BJ (cell line): ENCODE measurements around the gene UQCRHL. TPM values are rescaled to one million over a fixed set of nuclear protein-coding genes. Genes with fewer than 3 reads are reported as not detected.

Experiments used
- CTCF ChIA-PET: fragments of 350-600 bp; formaldehyde crosslinking; extraction: SDS; loops from one replicate; lab custom pipeline; 2021; ENCODE audit warnings: antibody characterized with exemption, inconsistent platforms; lab: Yijun Ruan, JAX
- POLR2A ChIA-PET: fragments of 300-600 bp; sonication (Branson Sonifier 250); formaldehyde crosslinking; extraction: SDS; loops from one replicate; lab custom pipeline; 2021; ENCODE audit warnings: antibody characterized with exemption; lab: Charles Lee
- DNase-seq: peaks from one replicate; pipeline ENCODE4 v3.0.0-alpha.2; 2011; ENCODE audit warnings: low read depth
- H3K27me3 ChIP-seq: 2 replicates; pipeline ENCODE4 v1.6.0; 2011; ENCODE audit warnings: low read length; ENCODE audit not compliant: control insufficient read depth, insufficient read depth
- H3K36me3 ChIP-seq: 2 replicates; pipeline ENCODE4 v1.5.1; 2011; ENCODE audit warnings: low read length; ENCODE audit not compliant: control insufficient read depth, insufficient read depth
- H3K4me3 ChIP-seq: 2 replicates; pipeline ENCODE4 v1.5.1; 2011; ENCODE audit warnings: low read depth, mild to moderate bottlenecking, control low read depth, low read length
- CTCF ChIP-seq: IDR thresholded peaks from 2 replicates; pipeline ENCODE4 v1.5.1; 2011; ENCODE audit warnings: low read depth, mild to moderate bottlenecking, control low read depth, inconsistent platforms, low read length, moderate library complexity; ENCODE audit not compliant: insufficient read depth
- polyA plus RNA-seq: library from polyadenylated mRNA; depleted of rRNA; stranded (reverse); fragments of >200 nt; gene quantifications from 2 replicates; pipeline ENCODE4 v1.2.3, GENCODE V29; 2011

The UQCRHL gene
- polyA plus RNA-seq, 1 experiment = 0.56 TPM

DNA sequence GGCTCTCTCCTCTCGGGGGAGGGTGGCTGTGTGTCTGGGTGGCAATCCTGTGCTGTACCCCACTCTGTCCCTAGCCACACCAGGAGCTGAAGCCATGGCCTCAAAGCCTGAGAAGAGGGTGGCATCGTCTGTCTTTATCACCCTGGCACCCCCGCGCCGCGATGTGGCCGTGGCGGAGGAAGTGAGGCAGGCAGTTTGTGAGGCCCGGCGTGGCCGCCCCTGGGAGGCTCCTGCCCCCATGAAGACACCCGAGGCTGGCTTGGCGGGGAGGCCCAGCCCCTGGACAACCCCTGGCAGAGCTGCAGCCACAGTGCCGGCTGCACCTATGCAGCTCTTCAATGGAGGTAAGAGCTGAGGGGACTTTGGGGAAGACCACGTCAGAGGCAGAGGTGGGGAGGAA lies 42.6 kb downstream of the UQCRHL start:
- H3K4me3 ChIP-seq = no peak overlapping the region
- ChIA-PET POLR2A (no interaction called here), CTCF (no interaction called here)
- TF ChIP-seq CTCF = no peak
- H3K36me3 ChIP-seq = peaks cover 31% of the 10 kb centered on the region
- no peaks in the 10 kb centered on the region for H3K27me3 ChIP-seq
- no peak for DNase-seq

GRCh38 chr1:15764269-15764764 lies 43.1 kb downstream of the UQCRHL start:
- POLR2A ChIA-PET = no interaction called here
- Histone ChIP-seq H3K27me3 (no peaks in the 10 kb centered on the region), H3K4me3 (no peak overlapping the region), H3K36me3 (peaks cover 30% of the 10 kb centered on the region)
- TF ChIP-seq CTCF = no peak
- no peak for DNase-seq
- CTCF ChIA-PET = no interaction called here

- peaks cover 20% of the 10 kb centered on the region for H3K36me3 ChIP-seq
- no peak overlapping the region for H3K4me3 ChIP-seq
- ChIA-PET CTCF (no interaction called here), POLR2A (no interaction called here)
- TF ChIP-seq CTCF = no peak
- DNase-seq = no peak
- no peaks in the 10 kb centered on the region for H3K27me3 ChIP-seq
Observed at GRCh38 chr1:15762546-15762945, 44.9 kb downstream of the UQCRHL start.

GRCh38 chr1:15761366-15762128 lies 45.9 kb downstream of the UQCRHL start:
- CTCF ChIA-PET = interaction anchor here (0.8 to 1.7 kb wide), 2 partner anchors 31 to 60 kb away, joined by 3 to 7 read pairs; no protein-coding TSS in a partner anchor
- TF ChIP-seq CTCF = no peak
- POLR2A ChIA-PET = no interaction called here
- peaks cover 19% of the 10 kb centered on the region for H3K36me3 ChIP-seq
- no peaks in the 10 kb centered on the region for H3K27me3 ChIP-seq
- H3K4me3 ChIP-seq = peak overlapping the region; percentile 32
- no peak for DNase-seq

DNA sequence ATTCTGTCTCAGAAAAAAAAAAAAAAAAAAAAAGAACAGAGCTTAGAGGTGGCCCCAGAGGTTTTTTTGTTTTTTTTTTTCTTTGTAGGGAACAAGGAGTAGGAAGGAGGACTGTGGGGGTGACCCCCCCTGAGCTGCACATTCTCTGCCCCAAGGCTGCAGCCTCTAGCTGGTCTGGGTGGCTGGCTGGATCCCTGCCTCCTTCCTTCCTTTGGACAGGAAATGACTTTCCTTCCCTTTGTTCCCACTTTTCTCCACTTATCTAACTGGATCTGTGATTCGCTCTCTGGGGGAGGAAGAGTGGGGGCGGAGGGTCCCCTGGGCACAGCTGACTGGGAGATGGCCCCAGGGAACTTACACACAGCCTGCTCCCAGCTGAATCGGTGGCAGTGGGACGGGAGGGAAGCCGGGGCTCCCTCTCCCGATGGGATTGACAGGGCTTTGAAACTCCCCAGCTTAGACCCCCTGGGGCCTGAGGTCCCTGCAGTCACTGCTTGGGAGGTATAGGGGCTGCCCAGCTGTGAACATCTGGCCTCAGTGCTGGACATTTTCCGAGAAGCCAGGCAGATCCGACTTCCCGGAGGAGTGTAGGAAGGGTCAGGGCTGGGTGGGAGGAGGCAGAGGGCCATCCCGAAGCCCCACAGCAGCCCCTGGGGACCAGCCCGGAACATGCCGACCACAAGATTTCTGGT lies 46.8 kb downstream of the UQCRHL start:
- peak overlapping the region; percentile 32 for H3K4me3 ChIP-seq
- DNase-seq = peak; percentile 24
- H3K27me3 ChIP-seq = no peaks in the 10 kb centered on the region
- H3K36me3 ChIP-seq = peaks cover 15% of the 10 kb centered on the region
- POLR2A ChIA-PET = interaction anchor here (0.6 kb wide), 3 partner anchors 8 to 80 kb away, joined by 3 to 7 read pairs (median 3); no protein-coding TSS in a partner anchor
- CTCF ChIA-PET = interaction anchor here (0.8 to 1.7 kb wide), 3 partner anchors 11 to 59 kb away, joined by 3 to 7 read pairs (median 3); no protein-coding TSS in a partner anchor
- no peak for TF ChIP-seq CTCF
